ENCODE measurements around the gene SLC7A10. TPM values are rescaled to one million over a fixed set of nuclear protein-coding genes. Genes with fewer than 3 reads are reported as not detected.

The SLC7A10 gene
- total and polyA plus RNA-seq, 12 donors: 0.31 to 0.70 (median 0.64) TPM; not detected in 7

DNA sequence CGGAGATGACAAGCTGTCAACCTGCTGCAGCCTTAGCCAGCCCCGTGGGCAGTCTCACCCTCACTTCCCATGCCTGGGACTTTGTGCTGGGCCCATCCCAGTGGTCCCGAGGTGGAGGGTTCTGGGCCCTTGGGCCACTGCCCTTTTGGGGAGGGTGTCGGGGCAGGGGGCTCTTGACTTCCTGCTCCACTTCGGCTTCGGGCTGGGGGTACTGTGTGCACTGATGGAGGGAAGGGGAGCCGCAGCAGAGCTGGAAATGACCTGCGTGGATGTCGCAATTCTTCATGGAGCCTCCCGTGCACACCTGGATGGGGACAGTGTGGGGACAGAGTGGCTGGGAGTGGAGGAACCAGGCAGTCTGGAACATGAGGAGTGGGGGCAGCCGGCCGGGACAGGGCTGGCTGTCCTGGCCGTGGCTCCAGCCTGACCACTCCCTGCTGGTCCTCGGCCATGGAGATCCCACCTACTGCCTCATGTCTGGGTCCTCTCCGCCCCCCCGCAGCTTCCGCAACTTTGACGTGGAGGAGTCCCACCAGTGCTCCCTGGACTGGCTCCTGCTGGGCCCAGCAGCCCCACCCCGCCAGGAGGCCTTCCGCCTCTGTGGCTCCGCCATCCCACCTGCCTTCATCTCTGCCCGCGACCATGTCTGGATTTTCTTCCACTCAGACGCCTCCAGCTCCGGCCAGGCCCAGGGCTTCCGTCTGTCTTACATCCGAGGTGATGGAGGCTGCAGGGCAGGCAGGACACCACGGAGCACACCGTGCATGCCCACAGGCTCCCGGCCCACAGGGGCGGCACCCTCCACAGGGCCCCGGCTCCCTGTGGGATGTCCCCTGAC is 21.3 kb downstream of the SLC7A10 start:
- H3K9me3 ChIP-seq: no peaks in the 10 kb centered on the region
- no peaks in the 10 kb centered on the region for H3K27me3 ChIP-seq
- H3K27ac ChIP-seq: no peak overlapping the region
- H3K36me3 ChIP-seq: peaks cover 0 to 46% (median 6%) of the 10 kb centered on the region in 9 donors
- intact Hi-C loops (cut with DNase I): no loop called here
- ATAC-seq: no peak
- WGBS, 2 donors: 90 to 92% methylated on average over 32 of the region's 32 CpGs
- TF ChIP-seq, protein P1, sequence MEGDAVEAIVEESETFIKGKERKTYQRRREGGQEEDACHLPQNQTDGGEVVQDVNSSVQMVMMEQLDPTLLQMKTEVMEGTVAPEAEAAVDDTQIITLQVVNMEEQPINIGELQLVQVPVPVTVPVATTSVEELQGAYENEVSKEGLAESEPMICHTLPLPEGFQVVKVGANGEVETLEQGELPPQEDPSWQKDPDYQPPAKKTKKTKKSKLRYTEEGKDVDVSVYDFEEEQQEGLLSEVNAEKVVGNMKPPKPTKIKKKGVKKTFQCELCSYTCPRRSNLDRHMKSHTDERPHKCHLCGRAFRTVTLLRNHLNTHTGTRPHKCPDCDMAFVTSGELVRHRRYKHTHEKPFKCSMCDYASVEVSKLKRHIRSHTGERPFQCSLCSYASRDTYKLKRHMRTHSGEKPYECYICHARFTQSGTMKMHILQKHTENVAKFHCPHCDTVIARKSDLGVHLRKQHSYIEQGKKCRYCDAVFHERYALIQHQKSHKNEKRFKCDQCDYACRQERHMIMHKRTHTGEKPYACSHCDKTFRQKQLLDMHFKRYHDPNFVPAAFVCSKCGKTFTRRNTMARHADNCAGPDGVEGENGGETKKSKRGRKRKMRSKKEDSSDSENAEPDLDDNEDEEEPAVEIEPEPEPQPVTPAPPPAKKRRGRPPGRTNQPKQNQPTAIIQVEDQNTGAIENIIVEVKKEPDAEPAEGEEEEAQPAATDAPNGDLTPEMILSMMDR (IDR thresholded peaks at IDR 0.05): no peak
- peaks cover 0 to 7% (median 0%) of the 10 kb centered on the region in 9 donors for H3K4me1 ChIP-seq
- no peak overlapping the region for H3K4me3 ChIP-seq
- no peak for DNase-seq

DNA sequence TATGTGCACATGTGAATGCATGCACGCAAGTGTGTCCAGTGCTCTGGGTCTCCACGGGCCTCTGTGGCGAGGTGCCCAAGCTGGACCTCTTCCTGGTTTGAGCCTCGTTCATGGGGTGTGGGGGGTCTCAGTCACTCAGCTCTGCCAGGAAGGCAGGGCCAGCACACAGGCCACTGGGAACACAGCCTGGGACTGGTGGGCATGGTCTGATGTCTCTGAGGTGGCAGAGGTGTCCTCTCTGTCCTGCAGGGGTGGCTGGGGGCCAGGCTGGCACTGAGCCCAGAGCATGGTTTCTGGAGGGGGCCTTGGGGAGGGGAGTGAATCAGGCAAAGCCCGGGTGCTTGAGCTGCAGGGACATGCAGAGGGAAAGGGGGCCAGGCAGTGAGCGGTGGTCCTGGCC is 22.1 kb downstream of the SLC7A10 start:
- H3K36me3 ChIP-seq: peaks cover 0 to 51% (median 6%) of the 10 kb centered on the region in 9 donors
- H3K9me3 ChIP-seq: no peaks in the 10 kb centered on the region
- intact Hi-C loops (cut with DNase I): no loop called here
- H3K27me3 ChIP-seq: no peaks in the 10 kb centered on the region
- no peak overlapping the region for H3K4me3 ChIP-seq
- peaks cover 0 to 7% (median 0%) of the 10 kb centered on the region in 9 donors for H3K4me1 ChIP-seq
- TF ChIP-seq, protein P1 (IDR thresholded peaks at IDR 0.05): no peak
- WGBS, 2 donors: 73 to 74% methylated on average over 6 of the region's 6 CpGs
- DNase-seq: no peak
- no peak overlapping the region for H3K27ac ChIP-seq
- no peak for ATAC-seq

DNA sequence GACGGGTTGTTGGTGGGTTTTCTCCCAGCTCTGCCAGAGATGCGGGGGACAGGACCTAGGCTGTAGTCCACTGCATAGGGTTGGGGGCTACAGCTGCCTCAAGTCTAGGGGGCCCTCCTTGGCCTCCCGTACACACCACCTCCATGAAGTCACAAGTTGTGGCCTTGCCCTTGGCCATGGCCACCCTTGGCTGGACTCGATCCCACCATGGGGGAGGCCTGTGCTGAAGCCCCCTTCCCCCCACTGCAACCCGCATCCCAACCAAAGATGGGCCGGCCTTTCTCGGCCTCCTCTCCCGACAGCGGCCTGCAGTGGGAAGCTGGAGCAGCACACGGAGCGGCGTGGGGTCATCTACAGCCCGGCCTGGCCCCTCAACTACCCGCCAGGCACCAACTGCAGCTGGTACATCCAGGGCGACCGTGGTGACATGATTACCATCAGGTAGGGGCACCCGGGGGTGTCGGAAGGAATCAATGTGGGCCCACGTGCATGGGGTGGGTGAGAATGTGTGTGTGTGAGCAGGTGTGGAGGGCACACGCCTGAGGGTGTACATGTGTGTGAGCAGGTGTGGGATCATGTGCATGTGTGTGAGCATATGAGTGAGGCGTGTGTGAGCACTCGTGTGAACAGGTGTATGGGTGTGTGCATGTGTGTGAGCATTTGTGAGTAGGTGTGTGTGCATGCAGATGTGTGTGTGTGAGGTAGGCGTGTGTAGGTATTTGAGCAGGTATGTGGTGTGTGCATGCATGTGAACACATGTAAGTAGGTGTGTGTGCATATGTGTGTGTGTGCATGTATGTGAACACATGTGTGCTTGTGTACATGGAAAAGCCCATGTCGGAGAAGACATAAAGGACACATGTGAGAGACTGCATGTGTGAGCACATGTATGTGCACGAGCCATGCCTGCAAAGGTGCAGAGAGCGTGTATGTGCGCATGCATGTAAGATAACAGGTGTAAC is 22.8 kb downstream of the SLC7A10 start:
- 91 to 92% methylated on average over 27 of the region's 27 CpGs for WGBS, 2 donors
- ATAC-seq (no peak), DNase-seq (no peak)
- intact Hi-C loops (cut with DNase I): no loop called here
- Histone ChIP-seq H3K36me3 (peaks cover 0 to 58% (median 6%) of the 10 kb centered on the region in 9 donors), H3K27ac (no peak overlapping the region), H3K4me1 (peaks cover 0 to 1% (median 0%) of the 10 kb centered on the region in 9 donors), H3K4me3 (no peak overlapping the region), H3K27me3 (no peaks in the 10 kb centered on the region), H3K9me3 (no peaks in the 10 kb centered on the region)
- TF ChIP-seq, protein P1 (IDR thresholded peaks at IDR 0.05): no peak

DNA sequence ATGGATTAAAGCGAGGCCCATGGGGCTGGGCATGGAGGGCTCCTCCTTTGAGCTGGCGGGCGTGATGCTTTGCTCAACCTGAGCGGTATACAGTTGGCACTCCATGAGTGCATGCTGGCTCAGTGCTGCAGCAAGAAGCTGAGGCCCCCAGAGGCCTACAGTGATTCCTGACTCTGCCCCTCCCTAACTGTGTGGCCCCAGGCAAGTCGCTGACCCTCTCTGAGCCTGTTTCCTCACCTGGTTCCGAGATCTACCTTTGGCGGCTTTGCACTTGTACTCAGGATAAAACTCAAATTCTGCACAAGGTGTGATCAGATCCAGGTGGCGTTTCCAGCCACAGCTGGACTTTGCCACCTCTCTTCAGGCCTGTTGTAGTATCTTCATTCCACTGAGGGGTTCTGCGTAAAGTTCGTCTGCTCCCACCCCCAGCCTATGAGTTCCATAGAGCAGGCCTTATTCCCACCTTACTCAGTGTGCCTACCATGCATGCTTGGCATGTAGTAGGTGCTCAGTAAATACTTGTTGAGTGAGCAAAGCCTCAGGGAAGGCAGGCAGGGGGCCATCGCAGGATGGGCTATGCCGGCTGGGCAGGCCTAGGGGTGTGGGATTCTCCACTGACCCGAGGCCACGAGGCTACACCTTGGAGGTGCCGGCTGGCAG is 23.6 kb downstream of the SLC7A10 start:
- Histone ChIP-seq H3K27me3 (no peaks in the 10 kb centered on the region), H3K27ac (no peak overlapping the region), H3K36me3 (peaks cover 0 to 55% (median 6%) of the 10 kb centered on the region in 9 donors), H3K9me3 (no peaks in the 10 kb centered on the region), H3K4me1 (no peaks in the 10 kb centered on the region), H3K4me3 (no peak overlapping the region)
- ATAC-seq (no peak), DNase-seq (no peak)
- intact Hi-C loops (cut with DNase I): no loop called here
- TF ChIP-seq, protein P1 (IDR thresholded peaks at IDR 0.05): no peak
- WGBS, 2 donors: 96 to 97% methylated on average over 15 of the region's 15 CpGs

Data from heart right ventricle (tissue), 16 donors.